ENCODE measurements around the gene PCNT.

DNA sequence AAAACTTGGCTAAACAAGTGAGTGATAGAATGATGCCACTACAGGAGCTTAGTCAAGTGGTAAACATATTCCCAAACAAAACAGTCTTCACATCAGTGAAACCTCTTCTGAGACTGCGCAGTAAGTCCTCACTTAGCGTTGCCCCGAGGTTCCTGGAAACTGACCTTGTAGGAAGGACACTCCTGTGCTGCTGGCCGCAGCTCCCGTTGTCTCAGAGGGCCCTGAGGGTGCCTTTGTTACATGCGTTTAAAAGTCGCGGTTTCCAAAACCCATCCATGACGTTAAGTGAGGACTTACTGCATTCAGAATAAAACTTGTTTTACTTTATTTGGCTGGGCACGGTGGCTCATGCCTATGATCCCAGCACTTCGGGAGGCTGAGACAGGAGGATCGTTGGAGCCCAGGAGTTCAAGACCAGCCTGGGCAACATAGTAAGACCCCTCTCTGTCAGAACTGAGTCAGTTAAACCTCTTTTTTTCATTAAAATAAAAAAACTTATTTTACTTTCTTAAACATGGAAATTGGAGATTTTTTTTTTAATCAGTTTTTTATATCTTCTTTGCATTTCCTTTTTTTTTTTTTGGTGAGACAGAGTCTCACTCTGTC lies 98.8 kb downstream of the PCNT start:
- TF ChIP-seq, protein P1, sequence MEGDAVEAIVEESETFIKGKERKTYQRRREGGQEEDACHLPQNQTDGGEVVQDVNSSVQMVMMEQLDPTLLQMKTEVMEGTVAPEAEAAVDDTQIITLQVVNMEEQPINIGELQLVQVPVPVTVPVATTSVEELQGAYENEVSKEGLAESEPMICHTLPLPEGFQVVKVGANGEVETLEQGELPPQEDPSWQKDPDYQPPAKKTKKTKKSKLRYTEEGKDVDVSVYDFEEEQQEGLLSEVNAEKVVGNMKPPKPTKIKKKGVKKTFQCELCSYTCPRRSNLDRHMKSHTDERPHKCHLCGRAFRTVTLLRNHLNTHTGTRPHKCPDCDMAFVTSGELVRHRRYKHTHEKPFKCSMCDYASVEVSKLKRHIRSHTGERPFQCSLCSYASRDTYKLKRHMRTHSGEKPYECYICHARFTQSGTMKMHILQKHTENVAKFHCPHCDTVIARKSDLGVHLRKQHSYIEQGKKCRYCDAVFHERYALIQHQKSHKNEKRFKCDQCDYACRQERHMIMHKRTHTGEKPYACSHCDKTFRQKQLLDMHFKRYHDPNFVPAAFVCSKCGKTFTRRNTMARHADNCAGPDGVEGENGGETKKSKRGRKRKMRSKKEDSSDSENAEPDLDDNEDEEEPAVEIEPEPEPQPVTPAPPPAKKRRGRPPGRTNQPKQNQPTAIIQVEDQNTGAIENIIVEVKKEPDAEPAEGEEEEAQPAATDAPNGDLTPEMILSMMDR (IDR thresholded peaks at IDR 0.05) = no peak
- TF ChIP-seq POLR2A (IDR thresholded peaks at IDR 0.05) = no peak

Data from tibial nerve (tissue), 3 donors.